NCI-H460 (cell line): ENCODE measurements around the gene MED19. TPM values are rescaled to one million over a fixed set of nuclear protein-coding genes. Genes with fewer than 3 reads are reported as not detected.
A peak's percentile ranks its signal among the peaks of the same experiment; 100 is the strongest.
"Not testable (repeated sequence)": the region's sequence is repeated elsewhere in the genome, so short reads cannot be mapped to it uniquely, and the experiment has no call there.

ENCODE experiments used
- DNase-seq: peaks from one replicate; pipeline ENCODE4 v3.0.0-alpha.2; 2016; ENCODE audit warnings: low read depth; ENCODE audit errors: extremely low read depth
- polyA plus RNA-seq: library from polyadenylated mRNA; depleted of rRNA; stranded (reverse); fragments of >200 nt; gene quantifications from 2 replicates; pipeline ENCODE4 v1.2.3, GENCODE V29; 2014; cell fraction: nucleus; rRNA removed
- total RNA-seq: library from RNA; depleted of rRNA; stranded (reverse); fragments of >200 nt; shearing (Covaris generic); gene quantifications from 2 replicates; pipeline ENCODE4 v1.2.3, GENCODE V29; 2014; rRNA removed

The MED19 gene, protein sequence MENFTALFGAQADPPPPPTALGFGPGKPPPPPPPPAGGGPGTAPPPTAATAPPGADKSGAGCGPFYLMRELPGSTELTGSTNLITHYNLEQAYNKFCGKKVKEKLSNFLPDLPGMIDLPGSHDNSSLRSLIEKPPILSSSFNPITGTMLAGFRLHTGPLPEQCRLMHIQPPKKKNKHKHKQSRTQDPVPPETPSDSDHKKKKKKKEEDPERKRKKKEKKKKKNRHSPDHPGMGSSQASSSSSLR
- total RNA-seq: 22.5 and 23.1 TPM in 2 replicates
- polyA plus RNA-seq: 12.0 and 13.0 TPM in 2 replicates

DNA sequence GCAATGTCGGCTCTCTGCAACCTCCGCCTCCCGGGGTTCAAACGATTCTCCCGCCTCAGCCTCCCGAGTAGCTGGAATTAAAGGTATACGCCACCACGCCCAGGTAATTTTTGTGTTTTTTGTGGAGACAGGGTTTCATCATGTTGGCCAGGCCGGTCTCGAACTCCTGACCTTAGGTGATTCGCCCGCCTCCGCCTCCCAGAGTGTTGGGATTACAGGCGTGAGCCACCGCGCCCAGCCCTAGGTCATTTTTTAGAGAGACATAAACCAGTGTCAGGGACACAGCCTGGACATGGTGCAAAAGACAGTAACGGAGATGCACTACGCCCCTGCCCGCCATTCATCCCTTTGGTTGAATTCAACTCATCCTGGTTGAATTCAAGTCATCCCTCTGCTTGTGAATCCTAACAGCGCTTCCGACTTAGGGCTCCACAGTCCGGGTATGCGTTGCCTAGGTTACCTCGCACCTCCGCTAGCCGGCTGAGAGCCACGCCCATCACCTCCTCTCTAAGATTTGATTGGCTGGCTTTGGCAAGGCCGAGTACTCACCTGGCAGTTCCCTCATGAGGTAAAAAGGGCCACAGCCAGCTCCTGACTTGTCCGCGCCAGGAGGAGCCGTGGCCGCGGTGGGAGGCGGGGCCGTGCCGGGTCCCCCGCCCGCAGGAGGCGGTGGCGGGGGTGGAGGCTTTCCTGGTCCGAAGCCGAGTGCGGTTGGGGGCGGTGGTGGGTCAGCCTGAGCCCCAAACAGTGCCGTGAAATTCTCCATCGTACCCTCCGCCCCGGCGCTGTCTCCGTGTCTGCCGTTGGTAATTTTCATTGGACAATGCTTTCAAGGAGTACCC lies at the start of gene MED19:
MED19 (minus strand) TSS at position 802 of the 842 bp plus-strand sequence; CDS start at position 766, 36 bp downstream.
- peak; percentile 44 for DNase-seq

- no peak for DNase-seq
Observed at GRCh38 chr11:57758174-57758573, 46.2 kb upstream of the MED19 start.

GRCh38 chr11:57752954-57753353 lies 40.9 kb upstream of the MED19 start:
- DNase-seq: no peak

- peak; percentile 52 for DNase-seq
Observed at GRCh38 chr11:57751676-57752253, 39.8 kb upstream of the MED19 start, which contains the start of gene BTBD18. Gene BTBD18 (minus strand): TSS chr11:57751819. CDS start chr11:57751188, 631 bp downstream.

GRCh38 chr11:57751176-57751575 lies 39.2 kb upstream of the MED19 start:
- no peak for DNase-seq

DNA sequence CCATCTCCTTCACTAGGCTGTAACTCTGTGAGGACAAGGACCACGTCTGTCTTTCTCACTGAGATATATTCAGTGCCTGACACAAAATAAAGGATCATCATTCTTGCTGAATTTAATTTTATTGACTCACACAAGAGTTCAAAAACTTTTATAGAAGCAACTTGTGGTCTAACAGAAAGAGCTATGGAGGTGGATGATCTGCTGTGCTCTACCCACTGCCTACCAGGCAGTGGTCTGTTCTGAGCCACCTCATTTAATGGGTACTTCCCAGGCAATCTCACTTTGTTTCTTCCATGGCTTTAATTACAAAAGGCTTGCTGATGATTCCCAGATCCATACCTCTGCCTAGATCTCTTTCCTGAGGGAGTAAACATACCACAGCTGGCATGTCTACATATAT lies 34.9 kb upstream of the MED19 start:
- no peak for DNase-seq

DNA sequence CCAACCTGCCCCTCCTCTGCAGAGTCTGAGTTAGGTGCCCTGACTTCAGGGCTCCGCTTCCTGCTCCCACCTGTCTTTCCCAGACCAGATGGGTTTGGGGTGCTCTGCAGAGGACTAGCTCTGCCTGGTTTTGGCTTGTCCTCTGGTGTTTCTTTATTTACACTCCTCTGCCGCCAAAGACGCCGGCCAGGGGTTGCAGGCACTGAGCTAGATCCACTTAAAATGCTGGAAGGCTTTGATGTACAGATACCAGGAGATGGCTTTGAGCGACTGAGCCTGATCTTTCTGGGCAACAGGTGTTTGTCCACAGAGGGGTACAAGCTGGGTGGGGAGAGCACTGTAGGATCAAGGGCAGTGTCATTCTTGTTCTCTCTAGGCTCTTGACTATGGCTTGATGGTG lies 33.2 kb upstream of the MED19 start:
- no peak for DNase-seq

- DNase-seq: no peak
Observed at GRCh38 chr11:57744357-57744756, 32.3 kb upstream of the MED19 start.

DNA sequence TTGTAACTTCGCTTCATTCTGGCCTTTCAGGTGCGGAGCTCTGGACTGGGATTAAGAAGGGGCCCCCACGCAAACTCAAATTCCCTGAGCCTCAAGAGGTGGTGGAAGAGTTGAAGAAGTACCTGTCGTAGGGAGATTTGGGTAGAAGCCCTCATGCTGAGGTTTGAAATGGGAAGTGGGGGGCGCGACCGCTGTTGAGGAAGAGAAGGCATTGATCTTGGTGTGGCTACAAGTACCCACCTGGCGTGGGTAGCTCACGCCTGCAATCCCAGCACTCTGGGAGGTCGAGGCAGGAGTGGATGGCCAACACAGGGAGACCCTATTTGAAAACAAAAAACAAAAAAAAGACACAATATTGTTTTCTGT lies 30.1 kb upstream of the MED19 start:
- no peak for DNase-seq

DNA sequence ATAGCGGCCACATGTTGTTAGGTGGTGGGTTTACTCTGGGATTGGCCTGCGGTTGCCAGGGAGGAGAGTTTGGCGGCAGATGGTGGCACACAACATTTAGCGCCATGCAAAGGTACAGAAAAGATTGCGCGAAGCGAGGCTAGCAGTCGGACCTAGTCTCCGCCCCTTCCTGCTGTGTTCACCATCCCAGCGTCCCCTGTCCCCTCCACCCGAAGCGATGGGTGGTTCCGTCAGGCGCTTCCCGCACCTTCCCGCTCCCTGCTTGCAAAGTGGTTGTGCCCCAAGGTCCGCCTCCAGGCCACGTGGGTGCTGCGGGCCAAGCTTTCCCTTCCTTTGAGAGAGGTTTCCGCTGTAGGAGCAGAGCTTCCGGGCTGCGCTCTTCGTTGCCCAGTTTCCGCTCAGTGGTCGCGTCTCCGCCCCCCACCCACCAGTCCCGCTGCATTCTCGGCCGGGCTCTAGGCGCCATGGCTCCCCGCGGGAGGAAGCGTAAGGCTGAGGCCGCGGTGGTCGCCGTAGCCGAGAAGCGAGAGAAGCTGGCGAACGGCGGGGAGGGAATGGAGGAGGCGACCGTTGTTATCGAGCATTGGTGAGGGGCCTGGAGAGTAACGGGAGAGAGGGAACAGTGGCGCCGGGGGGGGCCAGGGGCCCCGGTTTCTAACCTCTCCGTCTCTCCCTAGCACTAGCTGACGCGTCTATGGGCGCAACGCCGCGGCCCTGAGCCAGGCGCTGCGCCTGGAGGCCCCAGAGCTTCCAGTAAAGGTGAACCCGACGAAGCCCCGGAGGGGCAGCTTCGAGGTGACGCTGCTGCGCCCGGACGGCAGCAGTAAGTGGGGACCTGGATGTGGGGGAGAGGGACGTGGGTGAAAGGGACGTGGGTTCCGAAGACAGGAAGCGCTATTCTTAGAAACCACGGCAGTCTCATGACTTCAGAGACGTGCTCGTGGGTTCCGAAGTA lies 29.4 kb upstream of the MED19 start, which contains the start of gene SELENOH:
SELENOH (plus strand) TSS at position 360 of the 955 bp plus-strand sequence; CDS start at position 465, 105 bp downstream.
- DNase-seq: peak; percentile 91

DNA sequence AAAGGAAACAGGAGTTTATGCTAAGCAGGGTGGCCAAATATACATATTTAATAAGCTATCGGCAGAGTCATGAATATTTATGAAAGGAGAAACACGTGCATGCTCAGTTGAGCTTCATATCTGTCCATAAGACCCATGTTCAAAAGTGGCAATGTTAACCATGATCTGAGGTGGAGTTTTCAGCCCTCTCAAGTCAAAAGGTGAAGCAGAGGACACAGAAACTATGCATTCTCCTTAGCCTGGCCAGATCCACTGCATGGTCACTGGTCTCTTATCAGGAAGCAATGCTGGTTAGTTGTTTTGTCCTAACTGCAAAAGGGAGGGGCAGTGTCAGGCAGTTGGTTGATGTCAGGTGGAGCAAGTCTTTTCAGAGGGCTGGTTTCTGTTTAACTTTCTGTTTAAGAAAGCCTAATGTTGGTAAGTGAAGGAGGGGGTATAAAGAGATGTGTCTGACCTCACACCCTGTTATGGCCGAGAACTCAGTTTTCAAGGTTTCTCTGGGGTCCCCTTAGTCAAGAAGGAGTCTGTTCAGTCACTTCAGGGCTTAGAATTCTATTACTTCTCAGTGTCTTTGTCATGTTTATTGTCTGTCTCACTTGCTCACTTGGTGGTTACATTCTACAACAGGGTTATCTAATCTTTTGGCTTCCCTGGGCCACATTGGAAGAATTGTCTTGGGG lies 23.7 kb upstream of the MED19 start:
- no peak for DNase-seq

- DNase-seq: no peak
Observed at GRCh38 chr11:57732661-57733060, 20.6 kb upstream of the MED19 start.

DNA sequence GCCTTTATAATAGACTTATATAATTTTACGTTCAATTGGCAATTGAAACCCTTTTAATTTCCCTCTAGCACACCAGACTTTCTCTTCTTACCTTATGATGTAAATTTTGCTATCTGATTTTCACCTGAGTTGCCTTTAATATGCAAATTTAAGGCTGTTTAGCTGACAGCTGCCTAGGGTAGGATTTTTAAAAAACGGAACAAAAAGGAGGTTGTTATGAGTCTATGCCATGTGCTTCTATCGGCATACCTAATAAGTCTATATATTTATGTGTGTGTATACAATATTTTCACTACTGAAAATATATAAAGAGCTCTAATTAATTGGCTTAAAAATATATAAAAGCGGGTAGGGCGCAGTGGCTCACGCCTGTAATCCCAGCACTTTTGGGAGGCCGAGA lies 17.5 kb upstream of the MED19 start:
- DNase-seq: no peak

GRCh38 chr11:57728829-57729228 lies 16.8 kb upstream of the MED19 start:
- DNase-seq: no peak

GRCh38 chr11:57727185-57727584 lies 15.2 kb upstream of the MED19 start:
- no peak for DNase-seq

DNA sequence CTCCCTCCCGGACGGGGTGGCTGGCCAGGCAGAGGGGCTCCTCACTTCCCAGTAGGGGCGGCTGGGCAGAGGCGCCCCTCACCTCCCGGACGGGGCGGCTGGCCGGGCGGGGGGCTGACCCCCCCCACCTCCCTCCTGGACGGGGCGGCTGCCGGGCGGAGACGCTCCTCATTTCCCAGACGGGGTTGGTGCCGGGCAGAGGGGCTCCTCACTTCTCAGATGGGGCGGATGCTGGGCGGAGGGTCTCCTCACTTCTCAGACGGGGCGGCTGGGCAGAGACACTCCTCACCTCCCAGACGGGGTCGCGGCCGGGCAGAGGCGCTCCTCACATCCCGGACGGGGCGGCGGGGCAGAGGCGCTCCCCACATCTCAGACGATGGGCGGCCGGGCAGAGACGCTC lies 4.7 kb upstream of the MED19 start:
- not testable (repeated sequence) for DNase-seq

GRCh38 chr11:57713835-57714234 lies 1.8 kb upstream of the MED19 start:
- no peak for DNase-seq

- peak; percentile 97 for DNase-seq
Observed at GRCh38 chr11:57712256-57713150, 488 bp upstream of the MED19 start, which contains the start of gene TMX2. Gene TMX2 (plus strand): TSS chr11:57712593. CDS start chr11:57712619, 26 bp downstream.
